ENCODE measurements around the gene ZNF764. TPM values are rescaled to one million over a fixed set of nuclear protein-coding genes. Genes with fewer than 3 reads are reported as not detected.
A peak's percentile ranks its signal among the peaks of the same experiment; 100 is the strongest.

The ZNF764 gene
- total and polyA plus RNA-seq, 9 of the 15 experiments (the other 6 are each of a cell fraction or from before 2014, with no cell fraction given): 0.69 to 10.1 (median 4.1) TPM

DNA sequence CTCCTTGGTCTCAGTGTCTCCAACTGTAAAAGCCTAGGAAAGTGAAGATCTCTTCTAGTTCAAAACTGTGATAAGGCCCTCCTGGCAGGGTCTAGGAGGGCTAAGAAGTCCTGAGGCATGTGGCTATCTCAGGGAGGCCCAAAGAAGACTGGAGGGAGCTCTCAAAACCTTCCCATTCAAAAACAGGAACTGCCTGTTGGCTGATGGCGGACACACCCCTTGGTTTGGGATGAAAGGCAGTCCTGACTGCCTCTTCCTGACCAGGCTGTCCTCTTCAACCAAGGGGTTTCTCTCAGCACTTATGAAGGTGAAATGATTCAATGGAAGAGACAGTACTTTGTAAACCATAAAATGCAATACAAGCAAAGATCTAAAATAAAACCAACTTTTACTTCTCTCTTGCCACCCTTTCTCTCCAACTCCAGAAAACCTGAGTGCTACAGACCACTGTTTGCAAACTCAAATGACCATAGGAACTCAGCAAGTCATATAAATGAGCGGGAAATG lies 4.7 kb downstream of the ZNF764 start:
- intact Hi-C loops (cut with micrococcal nuclease): no loop called here
- ATAC-seq (no peak; the same call in 2 of the 3 replicates), FAIRE-seq (no peak), DNase-seq (ENCODE audit: extremely low read depth in 1 of 4, low spot score in 3 of 4) (peak in 1 of 4 experiments; percentile 29)
- H3K36me3 ChIP-seq (ENCODE audit: control insufficient read depth, insufficient read depth, low read length): peaks cover 28% of the 10 kb centered on the region; the same call in 2 of the 3 replicates
- H3K4me2 ChIP-seq (ENCODE audit: insufficient read depth, low read length): no peak overlapping the region
- 57% methylated on average over 2 of the region's 2 CpGs for WGBS (ENCODE audit: insufficient coverage, low coverage, missing lambda C conversion rate)
- H2AFZ ChIP-seq (ENCODE audit: low read depth, low read length): no peak overlapping the region
- H3K27ac ChIP-seq (ENCODE audit: extremely low read depth, low read depth, low read length): peak overlapping the region; percentile 25; the same call in 2 of the 3 replicates
- H3K4me3 ChIP-seq: no peak overlapping the region
- TF ChIP-seq ZFX (CRISPR knock-in tag; IDR thresholded peaks at IDR 0.05) (0 out of 2 replicates have a peak, but pooled peaks have one; percentile 26), SRF (CRISPR knock-in tag; IDR thresholded peaks at IDR 0.05) (no peak), SPI1 (IDR thresholded peaks at IDR 0.05; ENCODE audit: borderline replicate concordance, low read depth, low read length) (peak; percentile 99), C11orf30 (IDR thresholded peaks at IDR 0.05; ENCODE audit: low read depth) (no peak)
- in situ Hi-C loops (cut with MboI): no loop called here
- ChIA-PET POLR2A (interaction anchor here (0.6 to 2.6 kb wide), 8 partner anchors 12 to 745 kb away, joined by 3 to 9 read pairs (median 4); partner anchors contain the start of genes ZNF688 and ZNF747), CTCF (ENCODE audit: low intra/inter-chr PET ratio) (no interaction called here)
- no peaks in the 10 kb centered on the region for H3K27me3 ChIP-seq (ENCODE audit: control insufficient read depth in 2 of 2, insufficient read depth in 2 of 2, low read length in 2 of 2)
- peaks cover 30% of the 10 kb centered on the region for H3K79me2 ChIP-seq (ENCODE audit: control insufficient read depth, insufficient read depth, low read length)
- no peaks in the 10 kb centered on the region; the same call in 1 of the 2 replicates for H3K9me3 ChIP-seq (replicated peaks; ENCODE audit: control insufficient read depth, insufficient read depth, low read depth, low read length)
- peaks cover 5% of the 10 kb centered on the region; the same call in 1 of the 2 replicates for H4K20me1 ChIP-seq (replicated peaks; ENCODE audit: control insufficient read depth, insufficient read depth, low read length)
- H3K9ac ChIP-seq (ENCODE audit: insufficient read depth in 1 of 2, low read depth in 2 of 2, low read length in 2 of 2): peak overlapping the region in 1 of 2 experiments; percentile 68; a peak in 1 of 4 replicates
- no TSS peak for BruUV-seq (replicated peaks)
- H3K4me1 ChIP-seq (replicated peaks in 1 of 2; ENCODE audit: control insufficient read depth in 2 of 2, insufficient read depth in 2 of 2, low read length in 2 of 2): peaks cover 30 to 54% of the 10 kb centered on the region in 2 experiments; a peak in 4 of 5 replicates
- no peaks in the 10 kb centered on the region for H3K9me1 ChIP-seq (ENCODE audit: control insufficient read depth, insufficient read depth, low read length)

DNA sequence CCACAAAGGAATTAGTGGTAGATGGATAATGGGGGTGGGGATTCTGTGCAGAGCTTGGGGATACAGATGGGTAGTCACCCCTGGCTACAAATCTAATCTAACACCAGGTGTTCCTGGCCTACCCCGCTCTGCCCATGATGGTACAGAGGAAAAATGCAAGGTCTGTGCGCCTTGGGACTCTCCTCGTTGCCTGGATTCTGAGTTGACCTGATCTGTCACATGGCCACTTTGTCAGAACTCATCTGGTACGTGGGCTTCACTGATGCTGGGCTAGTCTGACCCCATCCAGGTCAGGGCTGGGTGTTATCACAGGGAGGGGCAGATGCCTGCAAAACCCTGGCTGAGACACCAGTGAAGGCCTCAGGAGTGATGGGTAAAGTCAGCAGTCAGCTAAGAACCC lies 5.2 kb downstream of the ZNF764 start:
- POLR2A ChIA-PET: interaction anchor here (0.7 to 2.6 kb wide), 8 partner anchors 11 to 745 kb away, joined by 3 to 9 read pairs (median 4); partner anchors contain the start of genes ZNF688 and ZNF747

More for the DNA sequence above, 5.2 kb downstream of the ZNF764 start:
- Histone ChIP-seq H3K4me1 (replicated peaks in 1 of 2; ENCODE audit: control insufficient read depth in 2 of 2, insufficient read depth in 2 of 2, low read length in 2 of 2) (peaks cover 30 to 50% of the 10 kb centered on the region in 2 experiments; a peak in 4 of 5 replicates), H3K4me2 (ENCODE audit: insufficient read depth, low read length) (peak overlapping the region; percentile 12; the same call in 1 of the 2 replicates), H3K36me3 (ENCODE audit: control insufficient read depth, insufficient read depth, low read length) (peaks cover 28% of the 10 kb centered on the region; the same call in 2 of the 3 replicates), H3K9ac (ENCODE audit: insufficient read depth in 1 of 2, low read depth in 2 of 2, low read length in 2 of 2) (peak overlapping the region in 1 of 2 experiments; percentile 68; a peak in 1 of 4 replicates), H3K27ac (ENCODE audit: extremely low read depth, low read depth, low read length) (peak overlapping the region; percentile 25; the same call in 2 of the 3 replicates), H2AFZ (ENCODE audit: low read depth, low read length) (no peak overlapping the region), H3K9me1 (ENCODE audit: control insufficient read depth, insufficient read depth, low read length) (no peaks in the 10 kb centered on the region), H3K4me3 (no peak overlapping the region), H3K79me2 (ENCODE audit: control insufficient read depth, insufficient read depth, low read length) (peaks cover 29% of the 10 kb centered on the region), H3K27me3 (ENCODE audit: control insufficient read depth in 2 of 2, insufficient read depth in 2 of 2, low read length in 2 of 2) (no peaks in the 10 kb centered on the region), H3K9me3 (replicated peaks; ENCODE audit: control insufficient read depth, insufficient read depth, low read depth, low read length) (no peaks in the 10 kb centered on the region; the same call in 1 of the 2 replicates), H4K20me1 (replicated peaks; ENCODE audit: control insufficient read depth, insufficient read depth, low read length) (peaks cover 5% of the 10 kb centered on the region; the same call in 1 of the 2 replicates)
- WGBS (ENCODE audit: insufficient coverage, low coverage, missing lambda C conversion rate): 70% methylated on average over 4 of the region's 4 CpGs
- BruUV-seq (replicated peaks): no TSS peak
- ATAC-seq (no peak; the same call in 2 of the 3 replicates), DNase-seq (ENCODE audit: extremely low read depth in 1 of 4, low spot score in 3 of 4) (no peak), FAIRE-seq (no peak)
- peak; percentile 33 for TF ChIP-seq POLR2B (IDR thresholded peaks at IDR 0.05; ENCODE audit: low read depth, partially characterized antibody)
- TF ChIP-seq, protein P1, sequence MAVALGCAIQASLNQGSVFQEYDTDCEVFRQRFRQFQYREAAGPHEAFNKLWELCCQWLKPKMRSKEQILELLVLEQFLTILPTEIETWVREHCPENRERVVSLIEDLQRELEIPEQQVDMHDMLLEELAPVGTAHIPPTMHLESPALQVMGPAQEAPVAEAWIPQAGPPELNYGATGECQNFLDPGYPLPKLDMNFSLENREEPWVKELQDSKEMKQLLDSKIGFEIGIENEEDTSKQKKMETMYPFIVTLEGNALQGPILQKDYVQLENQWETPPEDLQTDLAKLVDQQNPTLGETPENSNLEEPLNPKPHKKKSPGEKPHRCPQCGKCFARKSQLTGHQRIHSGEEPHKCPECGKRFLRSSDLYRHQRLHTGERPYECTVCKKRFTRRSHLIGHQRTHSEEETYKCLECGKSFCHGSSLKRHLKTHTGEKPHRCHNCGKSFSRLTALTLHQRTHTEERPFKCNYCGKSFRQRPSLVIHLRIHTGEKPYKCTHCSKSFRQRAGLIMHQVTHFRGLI (CRISPR knock-in tag; IDR thresholded peaks at IDR 0.05): no peak
- TF ChIP-seq, protein P2, sequence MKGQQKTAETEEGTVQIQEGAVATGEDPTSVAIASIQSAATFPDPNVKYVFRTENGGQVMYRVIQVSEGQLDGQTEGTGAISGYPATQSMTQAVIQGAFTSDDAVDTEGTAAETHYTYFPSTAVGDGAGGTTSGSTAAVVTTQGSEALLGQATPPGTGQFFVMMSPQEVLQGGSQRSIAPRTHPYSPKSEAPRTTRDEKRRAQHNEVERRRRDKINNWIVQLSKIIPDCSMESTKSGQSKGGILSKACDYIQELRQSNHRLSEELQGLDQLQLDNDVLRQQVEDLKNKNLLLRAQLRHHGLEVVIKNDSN (CRISPR knock-in tag; IDR thresholded peaks at IDR 0.05): no peak
- in situ Hi-C loops (cut with MboI): no loop called here
- intact Hi-C loops (cut with micrococcal nuclease): no loop called here
- CTCF ChIA-PET (ENCODE audit: low intra/inter-chr PET ratio): no interaction called here

All from K562 (cell line).